HG02885 (cell line): ENCODE results near the gene KCNT1.

Experiments
- ATAC-seq: cut with Tn5 transposase; IDR thresholded peaks from one replicate; pipeline ENCODE4 v1.9.1; 2021; ENCODE audit warnings: mild to moderate bottlenecking; ENCODE audit not compliant: unreplicated experiment, poor library complexity

KCNT1 gene

DNA sequence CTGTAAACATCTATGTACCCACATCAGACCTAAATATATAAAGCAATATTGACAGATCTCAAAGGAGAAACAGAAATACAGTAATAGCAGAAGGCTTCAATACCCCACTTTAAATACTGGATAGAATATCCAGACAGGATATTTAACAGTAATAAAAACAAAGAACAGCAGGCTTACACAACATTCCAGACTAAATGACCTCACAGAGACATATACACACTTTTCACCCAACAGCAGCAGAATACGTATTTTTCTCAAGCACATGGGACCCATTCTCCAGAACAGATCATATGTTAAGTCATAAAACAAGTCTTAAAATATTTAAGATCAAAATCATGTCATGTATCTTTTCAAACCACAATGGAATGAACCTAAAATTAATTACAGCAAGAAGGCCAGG is 128.5 kb downstream of the KCNT1 start:
- no peak for ATAC-seq

DNA sequence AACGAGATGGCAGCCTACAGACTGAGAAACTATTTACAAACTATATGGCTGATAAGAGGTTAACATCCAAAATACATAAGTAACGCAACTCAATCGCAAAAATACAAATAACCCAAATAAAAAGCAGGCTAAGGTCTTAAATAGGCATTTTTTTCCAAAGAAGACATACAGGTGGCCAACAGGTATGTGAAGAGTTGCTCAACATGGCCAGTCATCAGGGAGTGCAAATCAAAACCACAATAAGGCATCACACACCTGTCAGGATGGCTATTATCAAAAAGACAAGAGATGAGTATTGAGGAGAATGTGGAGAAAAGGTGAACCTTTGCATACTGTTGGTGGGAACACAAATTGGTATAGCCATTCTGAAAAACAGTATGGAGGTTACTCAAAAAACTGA is 131.9 kb downstream of the KCNT1 start:
- ATAC-seq = no peak

DNA sequence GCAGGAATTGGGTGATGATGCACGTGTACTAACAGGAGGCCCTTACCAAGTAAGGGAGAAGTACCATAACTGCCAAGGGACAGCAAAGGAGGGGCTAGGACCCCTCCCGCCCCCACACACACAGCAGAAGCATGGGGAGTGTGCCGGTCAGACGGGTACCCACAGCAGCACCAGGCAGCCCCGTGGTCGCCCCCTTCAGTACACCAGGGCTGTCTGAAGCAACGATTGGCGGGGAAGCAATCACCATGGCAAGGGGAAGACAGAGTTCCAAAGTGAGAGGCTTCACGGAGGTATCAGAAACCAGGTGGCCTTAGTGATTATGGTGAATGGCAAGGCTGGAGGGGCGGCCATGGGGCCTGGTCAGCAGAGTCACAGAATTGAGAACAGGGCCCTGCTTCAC is 133.1 kb downstream of the KCNT1 start:
- ATAC-seq = no peak

DNA sequence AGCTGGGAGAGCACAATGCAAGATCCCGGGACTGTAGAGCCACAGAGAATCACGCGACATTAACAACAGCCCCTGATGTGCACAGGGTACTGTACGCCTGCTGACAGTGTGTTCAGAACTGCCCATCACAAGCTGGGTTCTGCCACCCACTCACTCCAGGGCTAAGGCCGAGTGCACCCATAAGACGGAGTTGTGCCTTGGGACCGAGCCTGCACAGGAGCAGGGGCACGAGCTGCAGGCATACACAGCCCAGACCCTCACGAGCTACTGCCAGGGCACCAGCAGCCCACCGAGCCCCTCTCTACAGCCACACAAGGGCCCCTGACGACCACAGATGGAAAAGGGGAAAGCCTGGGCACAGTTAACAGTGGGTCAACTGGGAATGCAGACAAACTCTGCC is 137.5 kb downstream of the KCNT1 start:
- no peak for ATAC-seq

DNA sequence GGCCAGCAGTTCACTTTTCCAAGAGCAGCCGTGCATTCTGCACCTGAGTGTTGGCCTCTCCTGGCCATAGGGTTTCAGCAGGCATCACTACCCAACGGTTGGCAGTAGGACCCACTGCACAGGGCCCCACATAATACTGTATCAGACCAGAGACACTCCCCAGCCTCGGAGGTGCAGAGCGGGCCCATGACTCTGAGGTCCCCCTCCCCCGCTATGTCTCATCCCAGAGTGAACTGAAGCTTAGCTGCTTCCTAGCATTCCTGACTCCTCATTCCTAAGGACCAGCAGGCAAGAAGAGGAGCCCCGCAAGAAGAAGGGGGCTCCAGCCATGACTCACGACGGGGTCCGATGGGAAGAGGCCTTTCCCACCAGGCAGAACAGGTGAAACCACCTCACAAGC is 138.1 kb downstream of the KCNT1 start:
- ATAC-seq = no peak

DNA sequence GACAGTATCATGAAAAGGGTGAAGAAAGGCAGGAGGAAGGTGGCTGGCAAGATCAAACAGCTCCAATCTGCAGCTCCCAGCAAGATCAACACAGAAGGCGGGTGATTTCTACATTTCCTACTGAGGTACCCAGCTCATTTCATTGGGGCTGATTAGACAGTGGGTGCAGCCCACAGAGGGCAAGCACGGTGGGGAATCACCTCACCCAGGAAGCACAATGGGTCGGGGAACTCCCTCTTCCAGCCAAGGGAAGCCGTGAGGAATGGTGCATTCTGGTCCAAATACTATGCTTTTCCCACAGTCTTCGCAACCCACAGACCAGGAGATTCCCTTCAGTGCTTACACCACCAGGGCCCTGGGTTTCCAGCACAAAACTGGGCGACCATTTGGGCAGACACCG is 138.6 kb downstream of the KCNT1 start:
- no peak for ATAC-seq
